ENCODE results near the gene DPEP3. TPM values are rescaled to one million over a fixed set of nuclear protein-coding genes. Genes with fewer than 3 reads are reported as not detected.
"Not testable (repeated sequence)": the region's sequence is repeated elsewhere in the genome, so short reads cannot be mapped to it uniquely, and the experiment has no call there.

Gene DPEP3
- total RNA-seq, 1 experiment from 2014 or later: not detected

DNA sequence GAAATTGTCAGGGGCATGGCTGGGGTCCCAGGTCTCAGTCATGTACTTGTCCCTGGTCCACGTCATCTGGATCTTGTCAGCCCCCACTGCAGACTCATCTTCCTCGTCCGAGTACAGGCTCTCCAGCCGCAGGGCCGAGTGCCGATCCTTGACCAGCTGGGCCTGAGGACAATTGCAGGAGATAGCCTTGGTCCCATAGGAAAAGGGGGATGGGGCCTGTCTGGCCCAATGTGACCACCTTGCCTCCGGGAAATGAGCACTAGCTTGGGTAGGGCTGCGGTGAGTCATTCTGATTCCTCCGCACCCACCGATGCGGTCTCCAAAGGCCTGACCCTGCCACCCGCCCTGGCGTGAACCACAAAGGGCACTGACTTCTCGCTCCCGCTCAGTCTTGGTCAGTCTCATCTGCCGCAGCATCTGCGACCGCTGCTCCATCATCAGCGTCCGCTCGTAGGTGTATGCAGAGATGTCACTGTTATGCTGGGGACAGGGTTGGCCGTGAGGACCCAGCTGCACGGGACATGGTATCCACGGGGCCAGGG, 34.8 kb downstream of the DPEP3 start:
- DNase-seq (ENCODE audit: low spot score): no peak

DNA sequence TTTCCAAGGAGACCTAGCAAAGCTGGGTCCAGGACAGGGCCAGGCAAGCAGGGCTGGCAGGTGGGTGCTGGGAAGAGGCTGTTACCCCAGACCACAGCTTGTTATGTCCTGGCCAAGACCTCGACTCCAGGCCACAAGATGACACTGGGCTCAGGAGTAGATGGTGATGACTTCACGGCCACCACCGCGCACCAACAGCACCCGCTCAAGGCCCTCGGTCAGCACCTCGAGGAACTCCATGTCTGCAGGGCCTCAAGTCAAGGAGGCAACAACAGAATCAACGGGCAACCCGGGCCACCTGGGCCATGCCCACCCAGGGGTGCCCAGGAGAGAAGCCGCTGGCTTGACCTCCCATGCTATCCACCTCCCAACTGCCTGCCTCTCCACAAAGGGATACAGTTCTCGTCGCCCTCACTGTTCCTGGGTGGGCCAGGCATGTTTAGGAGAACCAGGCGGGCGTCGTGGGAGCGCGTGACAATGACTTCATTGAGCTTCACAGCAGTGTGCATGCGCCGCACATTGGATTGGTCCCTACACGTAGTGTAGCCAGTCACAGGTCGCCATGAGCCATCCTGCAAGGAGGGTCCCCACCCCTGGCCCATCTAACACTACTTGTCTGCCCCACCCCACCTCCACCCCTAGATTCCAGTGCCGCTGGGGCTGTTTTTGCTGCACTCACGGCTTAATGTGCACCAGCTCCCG, 35.5 kb downstream of the DPEP3 start:
- no peak for DNase-seq (ENCODE audit: low spot score)

DNA sequence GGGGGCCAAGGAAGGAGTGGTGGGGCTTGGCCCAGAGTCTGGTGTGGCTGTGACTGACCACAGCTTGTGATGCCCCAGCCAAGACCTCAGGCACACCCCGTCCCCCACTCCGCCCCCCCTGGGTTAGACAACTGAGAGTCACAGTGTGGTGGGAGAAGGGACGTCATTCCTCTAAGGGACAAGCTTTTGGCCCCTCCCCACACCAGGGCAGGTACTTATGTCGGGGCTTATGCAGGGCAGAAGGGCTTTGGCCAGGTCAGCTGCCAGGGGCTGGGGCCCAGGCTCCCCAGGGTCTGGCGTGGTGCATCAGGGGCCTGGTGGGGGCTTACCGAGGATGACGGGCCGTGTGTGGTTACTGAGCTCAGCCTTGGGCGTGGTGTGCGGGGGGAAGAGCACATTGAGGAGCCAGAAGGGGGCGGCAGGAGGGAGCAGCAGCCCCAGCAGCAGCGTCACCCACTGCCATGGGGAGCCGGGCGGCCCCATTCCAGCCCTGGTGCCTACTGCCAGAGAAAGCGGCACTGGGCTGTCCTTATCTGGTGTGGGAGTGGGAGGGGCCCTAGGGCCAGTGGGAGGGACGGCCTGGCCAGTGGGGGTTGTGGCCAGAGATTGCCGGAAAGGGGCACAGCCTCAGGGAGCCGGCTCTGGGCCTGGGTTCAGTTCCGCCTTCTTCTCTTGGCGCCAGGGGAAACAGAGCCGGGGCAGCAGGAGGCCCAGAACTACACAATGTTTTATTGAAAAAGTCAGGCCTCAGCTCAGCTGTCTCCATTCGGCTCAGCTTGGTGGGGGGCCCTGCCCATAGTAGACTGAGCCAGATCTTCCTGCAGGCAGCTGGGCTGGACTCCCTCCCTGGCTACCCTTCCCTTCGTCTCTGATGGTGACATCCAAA, 36.4 kb downstream of the DPEP3 start, which contains the start of gene LCAT:
TSS of gene LCAT (minus strand) at position 502 of the 886 bp plus-strand sequence. CDS start at position 483, 19 bp downstream.
- DNase-seq (ENCODE audit: low spot score): no peak

DNA sequence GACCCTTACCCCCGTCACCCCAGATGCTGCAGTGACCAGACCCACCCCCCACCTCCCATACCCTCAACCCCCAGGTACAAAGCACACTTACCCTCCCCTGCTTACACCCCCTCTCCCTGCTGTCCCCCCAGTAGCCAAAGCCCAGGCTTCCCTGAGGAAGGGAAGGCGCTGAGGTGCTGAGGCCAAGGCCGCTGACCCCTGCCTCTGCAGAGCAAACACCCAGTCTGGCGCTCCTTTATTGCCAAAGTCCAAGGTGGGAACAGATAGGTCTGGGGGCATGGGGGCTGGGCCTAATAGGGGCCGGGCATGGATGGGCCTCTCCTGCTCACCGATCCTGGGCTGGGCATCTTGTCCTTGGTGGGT, 37.1 kb downstream of the DPEP3 start:
- DNase-seq (ENCODE audit: low spot score): no peak

DNA sequence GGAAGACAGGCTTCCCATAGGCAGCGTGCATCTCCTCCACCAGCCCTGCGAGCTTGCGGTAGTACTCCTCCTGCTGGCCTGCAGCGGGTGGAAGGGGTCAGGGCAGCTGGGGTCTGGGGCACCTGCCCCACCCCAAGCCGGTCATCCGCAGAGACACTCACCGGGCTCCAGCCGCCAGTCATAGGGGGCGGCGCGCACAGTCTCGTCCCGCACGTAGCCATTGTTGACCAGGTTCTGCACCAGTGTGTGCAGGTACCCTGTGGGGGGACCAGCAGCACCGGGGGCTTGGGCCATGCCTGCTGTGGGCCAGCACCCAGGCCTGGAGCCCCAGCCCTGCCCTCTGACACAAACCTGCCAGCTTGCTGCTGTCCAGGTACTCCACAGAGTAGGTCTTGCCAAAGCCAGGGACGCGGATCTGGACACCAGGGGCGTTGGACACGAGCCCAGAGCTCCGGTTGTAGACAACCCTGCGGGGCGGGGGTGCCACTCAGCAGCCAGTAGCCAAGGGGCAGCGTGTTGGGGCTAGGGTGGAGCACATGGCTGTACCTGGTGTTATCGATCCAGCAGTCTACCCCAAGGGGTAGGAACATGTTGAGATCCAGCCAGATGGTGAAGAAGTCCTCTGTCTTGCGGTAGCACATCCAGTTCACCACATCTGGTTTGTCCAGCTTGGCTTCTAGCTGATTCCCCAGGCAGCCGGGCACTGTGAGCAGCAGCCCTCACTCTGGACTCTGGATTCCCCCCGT, 37.6 kb downstream of the DPEP3 start:
- no peak for DNase-seq (ENCODE audit: low spot score)

DNA sequence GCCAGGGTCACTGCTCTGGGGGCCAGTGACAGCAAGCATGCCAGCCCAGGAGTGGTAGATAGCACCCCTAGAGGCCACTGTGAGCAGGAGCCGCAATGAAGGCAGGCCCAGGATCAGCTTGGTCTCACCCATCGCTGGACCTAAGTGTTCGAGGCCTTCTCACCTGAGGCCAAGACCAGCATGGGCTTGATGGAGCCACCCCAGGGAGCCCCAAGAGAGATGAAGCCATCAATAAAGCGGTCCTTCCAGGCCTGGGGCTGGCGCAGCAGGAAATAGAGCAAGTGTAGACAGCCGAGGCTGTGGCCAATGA, 38.1 kb downstream of the DPEP3 start:
- DNase-seq (ENCODE audit: low spot score): no peak

DNA sequence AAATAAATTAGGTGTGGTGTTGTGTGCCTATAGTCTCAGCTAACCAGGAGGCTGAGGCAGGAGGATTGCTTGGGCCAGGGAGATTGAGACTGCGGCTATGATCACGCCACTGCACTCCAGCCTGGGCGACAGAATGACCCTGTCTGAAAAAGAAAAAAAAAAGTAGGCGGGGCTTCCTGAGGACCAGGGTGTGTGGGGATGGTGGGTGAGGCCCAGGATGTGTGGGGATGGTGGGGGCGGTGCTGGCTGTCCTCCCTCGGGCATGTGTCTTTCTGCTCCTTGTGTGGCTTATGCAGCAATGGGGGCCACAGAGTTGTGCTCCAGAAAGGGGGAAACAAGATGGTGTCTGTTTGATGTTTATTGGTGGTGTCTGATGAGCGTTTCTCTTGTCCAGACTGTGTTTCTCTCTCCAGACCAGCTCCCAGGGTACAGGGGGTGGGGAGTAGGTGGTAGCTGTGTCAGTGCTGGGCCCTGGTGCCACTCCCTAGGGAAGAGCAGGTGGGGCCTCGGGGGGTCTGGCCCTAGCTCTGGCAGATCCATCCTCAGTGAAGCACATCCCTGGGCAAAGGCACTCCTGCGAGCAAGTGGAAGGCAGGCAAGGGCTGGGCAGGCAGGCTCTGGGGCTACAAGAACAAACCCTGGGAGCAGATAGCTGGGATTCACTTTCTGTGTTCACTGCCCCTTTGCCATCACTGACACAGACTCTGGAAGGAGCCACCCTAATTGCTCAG, 38.7 kb downstream of the DPEP3 start:
- DNase-seq (ENCODE audit: low spot score): no peak

DNA sequence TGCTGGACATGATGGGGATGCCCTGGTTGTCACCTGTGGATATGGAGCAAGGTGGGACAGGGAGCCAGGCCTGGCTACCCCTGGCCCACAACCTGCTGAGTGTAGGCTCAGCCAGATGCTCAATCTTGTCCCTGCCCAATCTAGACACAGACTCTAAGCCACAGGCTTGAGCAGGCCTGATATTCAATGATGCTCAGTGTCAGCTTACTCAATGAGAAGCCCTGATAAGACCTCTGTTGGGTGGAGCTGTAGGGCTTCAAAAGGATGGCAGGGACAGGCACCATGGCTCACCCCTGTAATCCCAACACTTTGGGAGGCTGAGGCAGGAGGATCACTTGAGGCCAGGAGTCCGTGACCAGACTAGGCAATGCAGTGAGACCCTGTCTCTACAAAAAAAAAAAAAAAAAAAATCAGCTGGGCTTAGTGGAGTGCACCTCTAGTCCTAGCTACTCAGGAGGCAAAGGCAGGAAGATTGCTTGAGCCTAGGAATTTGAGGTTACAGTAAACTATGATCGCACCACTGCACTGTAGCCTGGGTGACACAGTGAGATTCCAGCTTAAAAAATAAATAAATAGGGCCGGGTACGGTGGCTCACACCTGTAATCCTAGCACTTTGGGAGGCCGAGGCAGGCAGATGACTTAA, 39.7 kb downstream of the DPEP3 start:
- DNase-seq (ENCODE audit: low spot score): no peak

DNA sequence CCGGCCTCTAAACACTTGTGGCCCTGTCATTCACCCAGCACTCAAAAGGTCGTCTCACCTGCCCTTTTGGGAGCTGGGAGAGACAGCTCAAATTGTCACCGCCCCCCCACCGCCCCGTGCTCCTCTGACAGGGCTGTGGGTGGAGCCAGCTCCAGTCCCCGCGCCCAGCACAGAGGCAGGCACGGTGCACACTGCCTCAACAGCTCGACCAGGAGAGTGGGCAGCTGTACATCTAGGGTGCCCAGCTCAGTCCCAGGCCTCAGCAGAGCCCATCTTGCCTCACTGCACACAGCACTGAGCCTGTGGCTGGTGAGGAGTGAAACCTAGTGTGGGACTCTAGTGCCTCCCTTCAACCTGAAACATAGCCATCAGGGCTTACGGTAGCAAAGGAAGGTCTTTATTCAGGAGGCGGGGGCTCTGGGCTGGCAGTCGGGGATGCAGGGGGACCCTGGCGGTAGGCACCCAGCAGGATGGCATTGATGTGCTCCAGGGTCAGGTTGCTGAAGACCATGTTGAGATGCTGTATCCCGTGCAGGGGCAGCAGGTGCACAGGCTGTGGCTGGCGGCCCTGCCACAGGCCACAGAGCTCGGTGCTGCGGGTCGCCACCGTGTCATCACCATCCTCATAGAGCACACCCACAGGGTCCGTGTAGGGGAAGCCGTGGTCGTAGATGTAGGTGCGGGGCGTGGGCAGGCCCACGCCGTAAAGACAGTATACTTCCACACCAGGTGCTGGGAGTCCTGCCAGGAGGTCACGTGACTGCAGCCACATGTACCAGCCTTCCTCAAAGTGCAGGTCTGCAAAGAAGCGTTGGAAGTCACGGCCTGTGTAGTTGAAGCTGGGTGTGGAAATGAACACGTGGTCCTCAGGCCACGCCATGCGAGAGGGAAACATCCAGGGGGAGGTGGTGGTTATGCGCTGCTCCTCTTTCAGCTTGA, 40.5 kb downstream of the DPEP3 start:
- no peak for DNase-seq (ENCODE audit: low spot score)

DNA sequence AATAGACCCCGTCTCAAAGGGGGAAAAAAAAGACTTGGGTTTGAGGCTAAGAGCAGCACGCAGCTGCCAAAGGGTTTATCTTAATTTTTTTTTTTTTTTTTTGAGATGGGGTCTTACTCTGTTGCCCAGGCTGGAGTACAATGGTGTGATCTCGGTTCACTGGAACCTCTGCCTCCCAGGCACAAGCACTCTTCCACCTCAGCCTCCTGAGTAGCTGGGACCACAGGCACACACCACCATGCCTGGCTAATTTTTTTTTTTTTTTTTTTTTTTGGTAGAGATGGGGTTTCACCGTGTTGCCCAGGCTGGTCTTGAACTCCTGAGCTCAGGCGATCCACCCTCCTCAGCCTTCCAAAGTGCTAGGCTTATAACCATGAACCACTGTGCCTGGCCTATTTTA, 42.6 kb downstream of the DPEP3 start:
- DNase-seq (ENCODE audit: low spot score): not testable (repeated sequence)

DNA sequence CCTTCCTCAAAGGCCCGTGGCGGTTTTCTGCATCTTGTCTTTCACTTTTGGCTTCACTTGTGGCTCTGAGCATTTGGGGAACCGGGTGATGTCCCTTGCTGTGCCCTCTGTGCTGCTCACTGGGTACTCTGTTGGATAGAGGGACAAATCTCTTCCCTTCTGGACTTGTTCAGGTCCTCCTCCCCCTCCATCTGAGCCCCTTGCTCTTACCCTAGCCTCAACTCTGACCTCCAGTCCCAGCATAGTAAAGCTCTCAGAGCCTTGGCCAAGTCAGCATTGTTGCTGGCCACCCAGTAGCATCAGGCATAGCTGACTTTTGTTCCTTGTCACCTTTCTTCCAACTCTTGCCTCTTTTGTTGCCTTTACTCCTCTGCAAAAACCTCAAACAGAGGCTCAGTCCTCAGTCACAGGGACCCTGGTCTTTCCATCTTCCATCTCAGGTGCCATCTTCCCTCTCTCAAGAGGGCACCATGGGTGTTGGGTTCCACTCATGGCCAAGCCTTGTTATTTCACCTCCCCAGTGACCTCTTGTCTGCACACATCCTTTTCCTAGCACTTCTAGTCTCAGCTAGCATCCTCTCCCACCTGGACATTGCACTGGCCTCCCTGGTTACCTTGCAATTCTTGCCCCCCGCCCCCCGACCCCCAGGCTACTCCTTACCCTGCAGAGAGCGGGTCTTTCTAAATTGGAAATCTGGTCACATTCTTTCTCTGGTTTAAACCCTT, 43.3 kb downstream of the DPEP3 start:
- DNase-seq (ENCODE audit: low spot score): no peak

DNA sequence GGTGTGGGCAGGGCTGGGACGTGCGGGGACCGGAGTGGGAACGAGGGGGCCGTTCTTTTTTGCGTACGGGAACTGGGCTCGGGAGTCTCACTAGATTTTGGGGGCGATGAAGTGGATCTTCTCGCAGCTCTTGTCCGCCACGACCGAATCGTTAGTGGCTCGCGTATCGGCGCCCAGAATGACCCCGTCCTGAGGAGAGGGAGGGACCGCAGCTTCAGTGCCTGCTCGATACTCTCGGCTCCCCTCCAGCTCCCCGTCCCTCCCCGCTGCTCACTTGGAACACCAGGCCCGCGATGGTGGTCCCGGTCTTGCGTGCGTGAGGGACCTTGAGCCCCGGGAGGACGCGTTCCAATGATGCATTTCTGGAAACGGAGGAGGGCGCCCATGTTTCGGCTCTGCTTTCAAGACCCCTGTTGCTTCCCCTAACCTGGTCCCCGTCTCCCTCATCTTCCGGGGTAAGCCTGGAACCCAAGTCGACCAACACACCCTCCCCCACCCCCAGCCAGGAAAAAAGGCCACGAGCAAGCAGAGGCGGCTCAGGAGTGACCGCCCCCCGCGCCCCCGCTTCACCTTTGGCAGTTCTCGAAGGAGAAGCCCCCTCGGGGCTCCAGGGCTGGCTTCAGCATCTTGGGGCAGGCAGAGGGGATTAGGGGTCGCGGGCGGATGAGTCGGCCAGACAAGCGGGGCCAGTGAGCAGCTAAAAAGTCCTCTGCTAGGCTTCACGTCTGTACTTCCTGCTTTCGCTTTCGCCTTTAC, 44.0 kb downstream of the DPEP3 start, which contains the start of gene PSMB10:
TSS of gene PSMB10 (minus strand) at position 727 of the 756 bp plus-strand sequence. CDS start at position 626, 101 bp downstream.
- DNase-seq (ENCODE audit: low spot score): peak; percentile 65

DNA sequence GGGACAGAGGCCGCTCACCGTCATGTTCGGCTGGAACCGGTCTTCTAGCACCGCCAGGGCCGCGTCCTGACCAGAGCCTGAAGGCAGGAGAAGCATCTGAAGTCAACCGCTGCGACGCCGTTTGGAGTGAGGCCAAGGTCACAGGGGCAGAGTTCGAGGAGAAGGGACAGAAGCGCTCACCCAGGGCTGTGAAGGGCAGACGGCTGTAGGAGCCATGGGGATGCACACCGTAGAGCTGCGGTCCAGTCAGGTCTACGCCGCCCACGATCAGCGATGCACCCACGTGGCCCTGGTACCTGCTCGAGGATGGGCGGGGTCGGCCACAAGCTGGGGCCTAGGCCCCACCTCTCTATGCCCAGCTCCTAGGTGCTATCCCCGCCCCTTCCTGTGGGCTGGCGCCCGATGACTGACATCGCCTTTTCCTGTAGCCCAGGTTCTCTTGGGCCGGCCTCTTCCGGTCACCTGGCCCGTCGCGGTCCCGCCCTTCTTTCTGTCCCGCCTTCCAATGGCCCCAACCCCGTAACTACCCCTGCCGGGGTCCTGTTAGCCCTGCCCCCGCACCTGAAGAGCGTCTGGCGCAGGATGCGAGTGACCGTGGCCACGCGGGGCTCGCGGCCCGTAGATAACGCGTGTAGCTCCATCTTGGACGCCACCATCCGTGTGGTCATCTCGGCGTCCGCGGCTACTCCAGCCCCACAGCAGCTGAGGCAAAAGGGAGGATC, 44.7 kb downstream of the DPEP3 start:
- DNase-seq (ENCODE audit: low spot score): peak; percentile 95

DNA sequence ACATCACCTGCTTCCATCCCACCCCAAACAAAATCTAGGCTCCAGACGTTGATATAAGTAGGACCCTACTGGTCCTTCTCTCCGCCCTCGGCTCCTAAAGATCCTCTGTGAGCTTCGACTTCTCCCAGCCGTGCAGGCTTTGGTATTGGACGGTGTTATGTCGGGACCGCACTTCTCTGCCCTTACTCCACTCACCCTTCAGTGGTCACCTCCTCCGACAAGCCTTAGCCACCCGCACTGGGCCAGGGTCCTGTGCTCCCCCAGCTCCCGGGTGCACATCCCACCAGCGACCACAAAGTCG, 45.2 kb downstream of the DPEP3 start:
- no peak for DNase-seq (ENCODE audit: low spot score)

DNA sequence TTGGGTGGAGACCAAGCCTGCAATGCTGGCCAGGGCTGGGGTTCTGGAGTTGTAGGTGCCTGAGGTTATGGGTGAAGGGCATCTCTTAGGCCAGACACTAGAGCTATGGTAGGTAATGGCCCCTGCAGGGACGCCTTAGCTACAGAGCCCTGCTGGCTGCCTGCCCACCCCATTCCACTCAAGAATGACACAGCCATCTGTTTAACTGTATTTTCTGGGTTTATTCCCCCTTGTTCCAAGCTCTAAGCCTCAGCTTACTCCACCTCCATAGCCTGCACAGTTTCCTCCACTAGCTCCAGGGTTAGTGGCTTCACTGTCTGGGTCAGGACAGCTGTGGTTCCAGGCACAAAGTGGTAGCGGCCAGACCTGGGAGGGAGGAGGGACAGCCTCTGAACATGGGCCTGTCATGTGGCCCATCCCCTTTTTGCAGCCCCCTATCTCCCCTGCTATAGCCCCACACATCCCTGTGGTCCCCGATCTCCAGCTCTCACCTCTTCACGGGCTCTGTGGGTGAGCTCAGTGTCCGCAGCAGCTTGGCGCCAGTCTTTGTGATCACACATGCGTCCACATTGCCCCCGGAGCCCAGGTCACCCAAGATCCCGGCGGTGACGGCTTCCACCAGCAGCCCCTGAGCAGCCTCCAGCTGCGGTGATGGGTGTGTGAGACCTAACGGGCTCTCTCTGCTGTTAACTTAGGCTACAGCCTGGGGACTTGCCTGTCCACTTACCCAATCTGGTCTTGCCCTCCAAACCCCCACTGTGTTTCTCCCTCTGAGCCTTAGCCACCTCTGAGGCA, 45.8 kb downstream of the DPEP3 start:
- no peak for DNase-seq (ENCODE audit: low spot score)

DNA sequence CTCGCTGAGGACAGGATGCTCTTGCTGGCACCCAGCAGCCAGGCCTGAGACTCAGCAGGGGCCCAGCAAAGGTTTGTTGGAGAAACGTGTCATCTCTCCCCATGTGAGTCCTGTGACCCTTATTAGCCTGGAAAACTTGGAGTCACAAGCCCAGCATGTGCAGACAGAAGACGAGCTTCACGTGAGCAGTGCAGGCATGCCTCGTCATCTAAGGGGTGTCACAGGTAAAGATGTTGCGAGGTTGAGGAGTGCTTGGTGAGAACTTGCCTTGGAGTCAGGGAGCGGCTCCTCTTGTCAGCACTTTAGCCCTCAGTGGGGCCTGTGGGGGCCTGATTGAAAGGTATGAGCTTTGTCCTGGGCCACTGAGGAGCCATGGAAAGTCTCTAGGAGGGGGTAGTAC, 46.5 kb downstream of the DPEP3 start:
- DNase-seq (ENCODE audit: low spot score): no peak

DNA sequence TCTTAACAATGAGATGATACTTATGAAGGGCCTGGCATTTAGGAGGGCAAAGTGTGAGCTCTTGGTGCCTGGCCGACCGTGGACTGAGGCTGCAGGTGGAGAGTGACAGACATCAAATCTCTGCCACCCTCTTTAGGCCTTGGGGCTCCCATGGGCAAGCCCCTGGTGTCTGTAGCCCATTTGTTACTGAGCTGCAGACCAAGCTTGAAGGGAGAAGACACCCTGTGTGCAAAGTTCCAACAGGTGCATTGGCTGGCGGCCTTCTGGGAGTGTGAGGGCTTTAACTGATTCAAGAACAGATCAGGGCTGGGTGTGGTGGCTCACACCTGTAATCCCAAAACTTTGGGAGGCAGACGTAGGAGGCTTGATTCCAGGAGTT, 47.8 kb downstream of the DPEP3 start:
- DNase-seq (ENCODE audit: low spot score): no peak
